Activated naive CD4-positive, alpha-beta T cell treated with anti-CD3 and anti-CD28 coated beads for 36 hours (primary cell): ENCODE results near the gene SDK1. TPM values are rescaled to one million over a fixed set of nuclear protein-coding genes. Genes with fewer than 3 reads are reported as not detected.

Experiments
- CTCF ChIA-PET: fragments of 350-600 bp; sonication (Branson Sonifier 250); formaldehyde crosslinking; loops from one replicate; lab custom pipeline; 2021; ENCODE audit warnings: antibody characterized with exemption; lab: Charles Lee
- DNase-seq: peaks from one replicate; pipeline ENCODE4 v3.0.0-alpha.2; 2020
- H3K27ac Mint-ChIP-seq: one replicate; pipeline ENCODE4 v1.8.0; 2021; ENCODE audit warnings: mild to moderate bottlenecking, mixed read lengths
- H3K27me3 Mint-ChIP-seq: one replicate; pipeline ENCODE4 v1.8.0; 2021; ENCODE audit warnings: low read depth, mixed read lengths
- H3K36me3 Mint-ChIP-seq: one replicate; pipeline ENCODE4 v1.8.0; 2021; ENCODE audit warnings: low read depth, mixed read lengths
- H3K4me1 Mint-ChIP-seq: one replicate; pipeline ENCODE4 v1.8.0; 2021; ENCODE audit warnings: low read depth, mixed read lengths
- H3K4me3 Mint-ChIP-seq: one replicate; pipeline ENCODE4 v1.8.0; 2021; ENCODE audit warnings: mild to moderate bottlenecking, moderate library complexity, mixed read lengths
- H3K9me3 Mint-ChIP-seq: one replicate; pipeline ENCODE4 v1.8.0; 2021; ENCODE audit warnings: mixed read lengths
- intact Hi-C: fragments of 100-400 bp; cut with micrococcal nuclease; formaldehyde crosslinking; loops from one replicate; pipeline ENCODE4 v1.15.1; 2023
- total RNA-seq, 2 experiments: library from RNA; stranded (reverse); gene quantifications; one replicate each; pipeline ENCODE4 v1.2.3, GENCODE V29; 2021

SDK1 gene
- total RNA-seq, 2 experiments from 2014 or later = 1.3 to 2.0 TPM

DNA sequence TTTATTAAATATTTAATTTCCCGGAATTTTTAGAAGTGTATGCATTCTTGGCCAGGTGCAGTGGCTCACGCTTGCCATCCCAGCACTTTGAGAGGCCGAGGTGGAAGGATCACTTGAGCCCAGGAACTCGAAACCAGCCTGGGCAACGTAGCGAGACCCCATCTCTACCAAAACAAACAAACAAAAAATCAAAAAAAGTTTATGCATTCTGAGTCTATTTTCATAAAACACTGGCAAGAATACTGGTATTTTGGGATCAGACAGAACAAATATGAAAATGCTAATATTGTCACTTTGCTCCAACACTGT lies 940.2 kb downstream of the SDK1 start:
- intact Hi-C loops = no loop called here
- Mint-ChIP-seq H3K4me3 (no peak overlapping the region), H3K27ac (no peak overlapping the region), H3K36me3 (no peaks in the 10 kb centered on the region), H3K4me1 (peaks cover 5% of the 10 kb centered on the region), H3K27me3 (no peaks in the 10 kb centered on the region), H3K9me3 (peaks cover 4% of the 10 kb centered on the region)
- CTCF ChIA-PET = no interaction called here
- DNase-seq = no peak

DNA sequence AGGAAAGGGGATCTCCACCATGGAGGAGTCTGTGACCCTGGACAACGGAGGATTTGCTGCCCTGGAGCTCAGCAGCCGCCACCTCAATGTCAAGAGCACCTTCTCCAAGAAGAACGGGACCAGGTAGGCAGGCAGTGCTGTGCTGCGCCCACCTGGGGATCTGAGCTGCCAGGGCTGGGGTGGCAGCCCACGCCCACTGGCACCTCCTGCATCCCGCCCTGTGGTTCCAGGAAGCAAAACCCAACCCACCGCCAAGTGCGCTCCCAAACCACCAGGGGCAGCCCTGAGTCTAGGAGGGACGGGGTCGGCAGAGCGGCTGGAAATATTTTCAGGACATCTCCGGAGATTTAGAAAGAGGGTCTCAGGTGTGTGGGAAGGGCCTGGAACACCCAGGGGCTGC lies 940.7 kb downstream of the SDK1 start:
- H3K4me1 Mint-ChIP-seq = peaks cover 5% of the 10 kb centered on the region
- H3K9me3 Mint-ChIP-seq = peaks cover 4% of the 10 kb centered on the region
- intact Hi-C loops = no loop called here
- no peaks in the 10 kb centered on the region for H3K27me3 Mint-ChIP-seq
- CTCF ChIA-PET = no interaction called here
- no peak overlapping the region for H3K27ac Mint-ChIP-seq
- H3K4me3 Mint-ChIP-seq = no peak overlapping the region
- no peaks in the 10 kb centered on the region for H3K36me3 Mint-ChIP-seq
- DNase-seq = no peak

DNA sequence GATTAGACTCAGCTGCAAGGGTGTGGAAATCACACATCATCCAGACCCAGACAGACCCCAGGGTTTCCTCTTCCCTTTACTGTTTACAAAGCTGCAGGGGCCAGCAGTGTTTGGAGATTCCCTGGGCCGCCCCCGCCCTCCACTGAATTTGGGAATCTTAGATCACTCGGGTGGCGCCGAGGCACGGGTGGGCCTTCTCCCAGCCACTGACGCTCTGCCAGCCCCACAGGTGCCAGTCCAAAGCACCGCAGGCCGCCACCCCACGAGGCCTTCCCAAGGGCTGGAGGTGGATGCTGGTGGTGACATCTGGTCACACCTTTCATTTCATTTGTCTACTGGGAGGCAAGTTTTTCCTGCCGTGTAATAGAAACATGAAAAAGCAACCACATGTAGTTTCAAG lies 941.7 kb downstream of the SDK1 start:
- Mint-ChIP-seq H3K36me3 (no peaks in the 10 kb centered on the region), H3K4me3 (no peak overlapping the region), H3K4me1 (peaks cover 5% of the 10 kb centered on the region), H3K27me3 (no peaks in the 10 kb centered on the region), H3K9me3 (peaks cover 4% of the 10 kb centered on the region), H3K27ac (no peak overlapping the region)
- no peak for DNase-seq
- CTCF ChIA-PET = no interaction called here
- intact Hi-C loops = no loop called here

DNA sequence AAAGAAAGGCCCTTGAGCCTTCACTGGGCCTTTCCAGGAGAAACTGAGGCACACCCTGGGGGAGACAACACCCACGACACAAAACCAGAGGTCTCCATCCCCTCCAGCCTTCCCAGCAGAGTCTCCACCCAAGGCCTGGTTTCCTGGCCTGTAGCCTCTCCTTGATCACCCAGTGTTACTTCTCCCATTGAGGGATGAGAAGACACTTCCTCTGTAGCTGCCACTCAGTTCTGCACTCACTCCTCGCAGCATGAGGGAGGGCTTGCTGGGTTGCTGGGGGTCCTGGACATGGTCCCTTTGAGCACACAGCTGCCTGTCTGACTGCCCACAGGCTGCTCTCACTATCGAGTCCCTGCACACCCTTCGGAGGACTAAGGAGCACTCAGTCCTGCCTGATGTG lies 943.0 kb downstream of the SDK1 start:
- H3K9me3 Mint-ChIP-seq = peaks cover 4% of the 10 kb centered on the region
- no peak overlapping the region for H3K27ac Mint-ChIP-seq
- no peak for DNase-seq
- peaks cover 5% of the 10 kb centered on the region for H3K4me1 Mint-ChIP-seq
- intact Hi-C loops = no loop called here
- CTCF ChIA-PET = no interaction called here
- no peaks in the 10 kb centered on the region for H3K36me3 Mint-ChIP-seq
- no peak overlapping the region for H3K4me3 Mint-ChIP-seq
- no peaks in the 10 kb centered on the region for H3K27me3 Mint-ChIP-seq

DNA sequence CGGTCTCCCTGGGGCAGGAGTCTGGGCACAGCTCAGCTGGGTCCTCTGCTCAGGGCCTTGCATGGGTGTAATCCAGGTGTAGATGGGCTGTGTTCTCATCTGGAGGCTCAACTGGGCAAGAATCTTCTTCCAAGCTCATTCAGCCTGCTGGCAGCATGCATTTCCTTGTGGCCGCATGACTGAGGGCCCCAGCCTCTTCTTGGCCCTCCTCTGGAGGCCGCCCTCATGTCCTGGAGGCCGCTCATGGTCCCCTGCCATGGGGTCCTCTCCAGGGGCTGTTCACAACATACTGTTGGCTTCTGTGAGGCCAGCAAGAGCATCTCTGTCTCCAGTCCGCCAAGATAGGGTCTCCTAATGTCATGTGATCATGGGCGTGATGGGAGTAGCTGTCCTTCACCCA lies 943.6 kb downstream of the SDK1 start:
- Mint-ChIP-seq H3K9me3 (peaks cover 4% of the 10 kb centered on the region), H3K4me3 (no peak overlapping the region), H3K27ac (no peak overlapping the region), H3K36me3 (no peaks in the 10 kb centered on the region), H3K27me3 (no peaks in the 10 kb centered on the region), H3K4me1 (peaks cover 5% of the 10 kb centered on the region)
- no peak for DNase-seq
- intact Hi-C loops = no loop called here
- CTCF ChIA-PET = no interaction called here

DNA sequence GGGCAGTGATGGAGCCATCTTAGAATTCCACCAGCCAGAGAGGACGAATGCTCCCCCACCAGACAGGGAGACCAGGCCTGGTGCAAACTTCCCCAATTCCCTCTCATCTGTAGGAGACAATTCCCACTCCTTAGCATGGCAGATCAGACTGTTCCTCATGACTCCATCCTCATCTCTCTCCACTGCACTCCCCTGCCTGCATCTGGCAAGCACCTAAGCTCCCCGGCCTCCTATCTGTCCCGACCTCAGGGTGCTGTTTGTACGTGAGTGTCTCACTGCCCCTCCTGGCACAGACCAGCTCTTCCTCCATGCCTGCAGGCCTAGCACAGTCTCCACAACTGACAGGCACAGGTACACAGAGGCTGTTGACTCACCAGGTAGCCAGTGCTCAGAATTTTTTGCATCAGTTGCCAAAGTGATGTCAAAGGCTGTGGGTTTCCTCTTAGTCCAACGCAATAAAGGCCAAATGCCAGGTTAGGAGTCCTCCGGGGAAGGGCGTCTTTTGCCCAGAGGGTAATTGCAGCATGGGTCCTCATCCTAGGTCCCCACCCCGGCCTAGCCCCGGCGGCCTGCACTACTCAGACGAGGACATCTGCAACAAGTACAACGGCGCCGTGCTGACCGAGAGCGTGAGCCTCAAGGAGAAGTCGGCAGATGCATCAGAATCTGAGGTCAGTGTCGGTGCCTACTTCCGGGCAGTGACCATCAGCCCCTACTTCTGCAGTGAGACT lies 944.2 kb downstream of the SDK1 start:
- Mint-ChIP-seq H3K4me1 (peaks cover 5% of the 10 kb centered on the region), H3K9me3 (peaks cover 4% of the 10 kb centered on the region), H3K27me3 (no peaks in the 10 kb centered on the region), H3K4me3 (no peak overlapping the region), H3K27ac (no peak overlapping the region), H3K36me3 (no peaks in the 10 kb centered on the region)
- intact Hi-C loops = no loop called here
- CTCF ChIA-PET = no interaction called here
- DNase-seq = no peak

DNA sequence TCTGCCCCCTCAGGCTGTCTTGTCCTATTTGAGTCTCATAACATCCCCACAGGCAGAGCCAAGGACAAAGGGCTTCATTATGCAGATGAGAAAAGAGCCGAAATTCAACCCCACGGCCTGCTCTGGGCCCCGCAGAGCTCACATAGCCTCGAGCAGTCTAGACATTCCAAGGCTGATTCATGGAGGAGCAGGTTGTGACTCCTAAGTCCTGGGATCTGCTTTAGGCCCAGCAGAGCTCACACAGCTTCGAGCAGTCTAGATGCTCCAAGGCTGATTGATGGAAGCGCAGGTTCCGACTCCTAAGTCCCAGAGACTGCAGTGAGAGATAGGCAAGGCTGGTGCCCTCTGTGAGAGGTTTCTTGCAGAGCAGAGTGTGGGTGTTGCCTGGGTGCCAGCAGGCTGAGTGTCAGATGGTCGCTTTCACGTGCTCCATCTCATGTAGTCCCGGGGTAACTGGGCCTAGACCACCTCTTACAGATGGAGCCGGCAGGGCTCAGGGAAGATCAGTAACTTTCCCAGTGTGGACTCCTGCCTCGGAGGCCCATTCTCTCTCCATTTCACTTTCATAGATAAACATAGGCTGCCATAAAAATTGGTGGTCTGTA lies 944.9 kb downstream of the SDK1 start:
- H3K4me1 Mint-ChIP-seq = peaks cover 2% of the 10 kb centered on the region
- no peaks in the 10 kb centered on the region for H3K27me3 Mint-ChIP-seq
- H3K27ac Mint-ChIP-seq = no peak overlapping the region
- DNase-seq = no peak
- no peak overlapping the region for H3K4me3 Mint-ChIP-seq
- intact Hi-C loops = no loop called here
- CTCF ChIA-PET = no interaction called here
- H3K9me3 Mint-ChIP-seq = peaks cover 5% of the 10 kb centered on the region
- H3K36me3 Mint-ChIP-seq = peaks cover 1% of the 10 kb centered on the region

DNA sequence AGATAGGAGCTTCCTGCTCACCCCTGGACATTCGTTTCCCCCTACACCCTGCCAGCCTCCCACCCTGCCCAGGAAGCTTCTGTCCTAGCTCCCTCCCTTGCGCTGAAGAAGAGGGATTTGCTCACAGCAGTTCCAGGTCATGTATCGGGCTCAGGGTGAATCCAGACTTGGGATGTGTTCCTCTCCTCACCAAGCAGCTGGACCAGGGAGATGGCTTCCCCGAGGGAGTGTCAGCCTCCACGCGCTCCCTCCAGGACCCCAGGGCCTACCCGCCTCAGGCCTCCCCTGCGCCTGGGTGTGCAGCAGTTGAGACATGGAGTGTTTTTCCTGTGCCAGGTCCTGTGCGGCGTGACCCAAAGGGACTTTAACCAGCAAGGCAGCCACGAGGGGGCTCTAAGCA lies 945.5 kb downstream of the SDK1 start:
- H3K4me1 Mint-ChIP-seq = peaks cover under 1% of the 10 kb centered on the region

DNA sequence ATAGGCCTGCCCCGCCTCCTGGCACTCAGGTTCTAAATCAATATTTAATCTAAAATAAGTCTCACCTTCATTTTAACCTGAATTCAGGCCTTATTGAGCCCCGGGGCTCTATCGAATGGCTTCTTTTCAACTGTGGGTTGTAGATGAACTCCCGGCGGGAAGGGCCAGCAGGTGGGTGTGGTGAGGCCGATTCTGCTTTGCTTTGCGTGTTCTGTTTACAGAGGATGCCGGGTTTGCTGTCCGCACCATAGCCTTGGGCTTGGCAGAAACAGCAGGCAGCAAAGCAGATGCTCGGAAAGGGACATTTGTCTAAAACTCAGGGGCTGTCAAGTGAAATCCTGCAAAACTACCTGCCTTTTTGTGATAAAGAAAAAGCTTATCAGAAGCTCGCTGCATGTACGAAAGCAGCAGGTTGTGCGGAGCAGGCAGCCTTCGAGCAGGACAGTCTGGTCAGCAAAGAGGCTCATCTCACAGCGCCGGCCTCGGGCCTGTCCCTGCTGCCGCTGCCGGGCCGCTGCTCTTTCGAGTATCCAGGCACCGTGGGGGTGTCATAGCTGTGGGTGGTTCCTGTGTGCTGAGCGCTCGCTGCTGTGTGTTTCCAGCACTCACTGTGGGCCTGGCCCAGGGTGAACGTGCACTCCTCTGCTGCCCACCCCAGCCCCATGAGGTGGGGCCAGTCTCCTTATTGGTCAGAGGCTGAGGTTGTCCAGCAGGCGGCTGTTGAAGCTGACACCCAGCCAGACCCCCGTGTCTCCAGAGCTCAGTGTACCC lies 946.2 kb downstream of the SDK1 start:
- Mint-ChIP-seq H3K9me3 (peaks cover 13% of the 10 kb centered on the region), H3K4me3 (no peak overlapping the region), H3K36me3 (peaks cover 1% of the 10 kb centered on the region)

More for the DNA sequence above, 945.5 kb downstream of the SDK1 start:
- H3K36me3 Mint-ChIP-seq = peaks cover 1% of the 10 kb centered on the region
- H3K27ac Mint-ChIP-seq = no peak overlapping the region
- no peak overlapping the region for H3K4me3 Mint-ChIP-seq
- H3K9me3 Mint-ChIP-seq = peaks cover 10% of the 10 kb centered on the region
- intact Hi-C loops = no loop called here
- DNase-seq = no peak
- CTCF ChIA-PET = no interaction called here
- no peaks in the 10 kb centered on the region for H3K27me3 Mint-ChIP-seq

DNA sequence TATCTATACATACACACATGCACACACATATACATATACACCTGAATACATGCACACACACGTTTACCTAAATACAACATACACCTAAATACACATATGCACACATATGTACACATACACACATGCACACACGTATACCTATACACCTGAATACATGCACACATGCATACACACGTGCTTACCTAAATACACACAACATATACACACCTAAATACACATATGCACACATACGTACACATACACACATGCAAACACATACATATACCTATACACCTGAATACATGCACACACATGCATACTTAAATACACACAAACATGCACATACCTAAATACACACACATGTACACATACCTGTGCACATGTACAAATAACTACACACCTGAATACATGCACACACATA lies 947.2 kb downstream of the SDK1 start:
- Mint-ChIP-seq H3K4me1 (no peaks in the 10 kb centered on the region), H3K27me3 (no peaks in the 10 kb centered on the region), H3K36me3 (peaks cover 1% of the 10 kb centered on the region), H3K27ac (no peak overlapping the region), H3K9me3 (peaks cover 16% of the 10 kb centered on the region), H3K4me3 (no peak overlapping the region)
- intact Hi-C loops = no loop called here
- CTCF ChIA-PET = no interaction called here
- no peak for DNase-seq

More for the DNA sequence above, 946.2 kb downstream of the SDK1 start:
- Mint-ChIP-seq H3K27ac (no peak overlapping the region), H3K27me3 (no peaks in the 10 kb centered on the region), H3K4me1 (no peaks in the 10 kb centered on the region)
- CTCF ChIA-PET = no interaction called here
- no peak for DNase-seq
- intact Hi-C loops = no loop called here

DNA sequence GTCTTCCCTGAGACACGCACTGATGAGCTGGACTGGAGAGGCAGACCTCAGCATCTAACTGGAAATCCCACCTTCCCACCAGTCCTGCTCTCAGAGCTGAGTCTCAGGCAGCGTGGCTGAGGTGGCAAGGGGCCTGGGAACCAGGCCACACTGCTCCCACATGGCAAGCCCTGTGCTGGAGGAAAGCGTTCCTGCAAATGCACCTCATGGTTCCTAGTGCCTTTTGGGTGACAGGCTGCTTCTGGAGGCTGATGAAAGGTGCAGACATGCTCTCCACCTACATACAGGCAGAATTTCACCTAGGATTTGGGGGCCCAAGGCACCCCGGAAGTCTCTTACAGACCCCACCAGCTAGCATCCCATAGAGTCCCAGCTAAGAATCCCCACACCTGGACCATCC lies 948.2 kb downstream of the SDK1 start:
- no peak for DNase-seq
- Mint-ChIP-seq H3K9me3 (peaks cover 22% of the 10 kb centered on the region), H3K27ac (no peak overlapping the region), H3K4me3 (no peak overlapping the region), H3K27me3 (no peaks in the 10 kb centered on the region), H3K4me1 (no peaks in the 10 kb centered on the region), H3K36me3 (peaks cover 1% of the 10 kb centered on the region)
- CTCF ChIA-PET = no interaction called here
- intact Hi-C loops = no loop called here

DNA sequence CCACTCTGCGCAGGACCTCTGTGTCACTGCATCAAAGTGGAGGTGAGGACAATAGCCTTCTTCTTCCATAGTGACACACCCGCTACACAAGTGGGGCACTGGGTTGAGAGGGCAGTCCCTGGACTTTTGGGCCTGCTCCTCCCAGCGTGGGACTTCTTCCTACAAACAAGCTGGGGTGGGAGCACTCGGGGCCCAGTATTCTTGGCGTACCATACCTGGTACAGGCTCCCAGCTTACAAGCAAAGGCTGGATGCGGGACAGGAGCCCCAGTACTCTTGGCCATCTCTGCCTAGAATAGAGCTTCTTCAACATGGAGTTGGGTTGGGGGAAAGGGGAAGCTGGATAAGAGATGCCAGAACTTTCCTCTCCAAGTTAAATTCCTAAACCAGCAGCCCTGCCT lies 954.3 kb downstream of the SDK1 start:
- no peak for DNase-seq
- no peaks in the 10 kb centered on the region for H3K27me3 Mint-ChIP-seq
- peaks cover 20% of the 10 kb centered on the region for H3K9me3 Mint-ChIP-seq
- intact Hi-C loops = no loop called here
- peaks cover 1% of the 10 kb centered on the region for H3K36me3 Mint-ChIP-seq
- no peaks in the 10 kb centered on the region for H3K4me1 Mint-ChIP-seq
- H3K4me3 Mint-ChIP-seq = no peak overlapping the region
- CTCF ChIA-PET = no interaction called here
- H3K27ac Mint-ChIP-seq = no peak overlapping the region

DNA sequence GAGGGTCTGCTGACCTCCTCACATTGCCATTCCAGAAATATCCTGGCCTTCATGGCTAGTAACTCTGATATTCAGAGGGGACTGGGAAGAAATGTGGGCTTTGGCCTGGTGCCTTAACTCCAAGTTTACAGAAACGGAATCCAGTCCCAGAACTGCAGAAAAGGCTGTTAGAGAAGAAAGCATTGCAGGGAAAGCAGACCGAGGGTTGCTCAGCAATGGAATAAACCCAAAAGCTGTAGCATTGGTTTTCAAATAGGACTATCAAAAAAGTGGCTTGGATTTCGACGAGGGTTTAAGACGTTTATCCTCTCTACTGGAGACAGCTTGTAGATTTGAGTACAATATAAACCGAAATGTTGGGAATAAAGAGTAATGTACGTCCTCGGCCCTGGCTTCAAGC lies 955.2 kb downstream of the SDK1 start:
- Mint-ChIP-seq H3K9me3 (peaks cover 15% of the 10 kb centered on the region), H3K27ac (no peak overlapping the region), H3K36me3 (no peaks in the 10 kb centered on the region), H3K4me3 (no peak overlapping the region), H3K4me1 (no peaks in the 10 kb centered on the region), H3K27me3 (no peaks in the 10 kb centered on the region)
- DNase-seq = no peak
- intact Hi-C loops = no loop called here
- CTCF ChIA-PET = no interaction called here
